Fibroblast of pulmonary artery (primary cell): ENCODE data around the gene MAK.

Experiments
- DNase-seq: peaks from one replicate; pipeline ENCODE4 v3.0.0-alpha.2; 2010; ENCODE audit warnings: low read depth
- H3K4me3 ChIP-seq: replicated peaks from 2 replicates; pipeline ENCODE4 v1.5.1; 2011; ENCODE audit warnings: low read depth, mild to moderate bottlenecking, control low read depth, low read length, moderate library complexity
- CTCF ChIP-seq: IDR thresholded peaks from 2 replicates; pipeline ENCODE4 v1.5.1; 2011; ENCODE audit warnings: mild to moderate bottlenecking, control low read depth, low read length, inconsistent platforms; ENCODE audit errors: missing control alignments

The MAK gene

DNA sequence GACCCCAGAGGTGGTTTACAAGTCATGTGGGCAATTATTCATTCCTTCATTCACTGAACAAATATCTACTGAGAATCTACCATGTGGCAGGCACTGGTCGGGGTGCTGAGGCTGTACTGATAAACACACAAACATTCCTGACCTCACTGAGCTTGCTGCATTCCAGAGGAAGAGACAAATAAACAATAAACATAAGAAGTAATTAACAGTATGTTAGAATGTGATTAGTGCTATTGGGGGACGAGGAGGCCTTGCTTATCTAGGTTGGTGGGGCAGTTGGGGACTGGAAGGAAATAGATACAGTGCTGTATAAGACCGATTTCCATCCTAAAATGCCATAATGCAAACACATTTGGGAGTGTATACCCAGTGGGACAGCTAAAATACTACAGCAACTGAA, 44.1 kb downstream of the MAK start:
- TF ChIP-seq CTCF, result no peak
- no peak overlapping the region for H3K4me3 ChIP-seq
- DNase-seq, result no peak

DNA sequence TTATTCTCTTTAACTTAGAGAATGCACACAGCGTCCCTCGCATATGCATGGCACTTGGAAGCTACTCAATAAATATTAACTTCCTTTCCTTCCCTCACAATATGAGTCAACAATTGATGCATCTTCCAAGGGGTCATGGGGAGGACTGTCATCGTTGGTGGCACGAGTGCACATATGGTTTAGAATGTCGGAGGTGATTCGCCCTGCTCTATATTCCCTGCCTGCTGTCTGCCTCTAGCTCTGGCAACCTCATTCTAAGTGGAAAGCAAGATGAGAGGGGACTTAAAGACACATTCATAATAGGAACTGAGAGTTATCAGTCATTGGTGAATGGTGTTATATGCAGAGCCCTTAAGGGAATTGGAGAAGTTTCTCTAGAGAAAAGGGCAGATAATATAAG, 44.6 kb downstream of the MAK start:
- no peak for DNase-seq
- no peak overlapping the region for H3K4me3 ChIP-seq
- TF ChIP-seq CTCF, result no peak

DNA sequence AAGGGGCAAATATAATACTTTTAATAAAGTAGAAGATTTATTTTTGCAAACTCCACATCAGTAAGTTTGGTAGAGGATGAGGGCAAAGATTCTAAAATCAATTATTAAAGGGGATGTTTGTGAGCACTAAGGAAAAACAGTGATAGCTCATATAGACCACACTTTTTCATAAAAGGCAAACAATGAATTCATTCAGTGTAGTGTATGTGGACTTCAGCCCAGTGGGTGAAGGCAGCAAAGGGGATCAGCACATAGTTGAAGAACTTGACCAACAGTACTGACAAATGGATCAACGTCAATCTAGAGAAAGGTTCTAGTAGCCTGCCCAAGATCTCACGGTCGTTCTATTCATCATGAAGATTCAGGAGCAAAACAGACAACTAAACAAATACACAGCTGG, 45.3 kb downstream of the MAK start:
- no peak overlapping the region for H3K4me3 ChIP-seq
- no peak for DNase-seq
- no peak for TF ChIP-seq CTCF

GRCh38 chr6:10792101-10792500, 46.2 kb downstream of the MAK start:
- TF ChIP-seq CTCF, result no peak
- DNase-seq, result no peak
- H3K4me3 ChIP-seq, result no peak overlapping the region

- TF ChIP-seq CTCF, result no peak
- no peak overlapping the region for H3K4me3 ChIP-seq
- DNase-seq, result no peak
These were observed 46.7 kb downstream of the MAK start for GRCh38 chr6:10791673-10792072.

DNA sequence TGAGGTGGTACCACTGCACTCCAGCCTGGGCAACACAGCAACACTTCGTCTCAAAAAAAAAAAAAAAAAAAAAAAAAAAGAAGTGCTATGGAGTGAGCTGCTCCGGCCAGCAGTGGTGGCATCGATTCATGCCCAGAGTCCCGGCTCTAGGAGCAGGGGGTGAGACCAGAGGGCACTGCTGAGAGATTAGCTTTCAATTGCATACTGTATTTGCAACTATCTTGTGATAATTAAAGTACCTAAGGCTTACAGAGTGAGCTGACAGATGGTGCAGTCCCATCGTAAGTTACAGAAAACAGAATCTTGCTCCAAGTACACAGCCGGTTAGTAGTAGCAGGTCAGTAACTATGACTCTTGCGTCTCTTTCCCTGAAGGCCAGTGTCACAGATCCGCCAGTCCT, 59.3 kb downstream of the MAK start:
- H3K4me3 ChIP-seq, result no peak overlapping the region
- DNase-seq, result no peak
- TF ChIP-seq CTCF, result no peak

DNA sequence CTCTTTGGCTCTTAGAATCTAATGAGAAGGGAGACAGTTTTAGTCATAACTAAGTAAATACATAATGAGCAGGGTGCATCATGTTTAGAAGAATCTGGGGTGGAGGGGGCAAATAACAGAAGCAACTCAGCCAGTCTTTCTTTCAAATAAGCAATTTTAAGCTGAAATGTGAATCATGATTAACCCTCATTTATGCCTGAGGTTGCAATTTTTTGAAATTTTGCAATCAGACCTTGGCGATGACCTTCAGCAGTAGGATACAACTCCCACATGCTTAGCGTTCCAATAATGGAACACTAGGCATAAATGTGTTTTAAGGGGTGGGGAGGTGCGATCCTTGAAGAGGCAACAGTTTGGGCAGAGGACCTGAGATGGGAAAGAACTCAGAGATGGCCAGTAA, 60.1 kb downstream of the MAK start:
- no peak for TF ChIP-seq CTCF
- no peak for DNase-seq
- no peak overlapping the region for H3K4me3 ChIP-seq
